ENCODE data around the gene GPR3.

DNA sequence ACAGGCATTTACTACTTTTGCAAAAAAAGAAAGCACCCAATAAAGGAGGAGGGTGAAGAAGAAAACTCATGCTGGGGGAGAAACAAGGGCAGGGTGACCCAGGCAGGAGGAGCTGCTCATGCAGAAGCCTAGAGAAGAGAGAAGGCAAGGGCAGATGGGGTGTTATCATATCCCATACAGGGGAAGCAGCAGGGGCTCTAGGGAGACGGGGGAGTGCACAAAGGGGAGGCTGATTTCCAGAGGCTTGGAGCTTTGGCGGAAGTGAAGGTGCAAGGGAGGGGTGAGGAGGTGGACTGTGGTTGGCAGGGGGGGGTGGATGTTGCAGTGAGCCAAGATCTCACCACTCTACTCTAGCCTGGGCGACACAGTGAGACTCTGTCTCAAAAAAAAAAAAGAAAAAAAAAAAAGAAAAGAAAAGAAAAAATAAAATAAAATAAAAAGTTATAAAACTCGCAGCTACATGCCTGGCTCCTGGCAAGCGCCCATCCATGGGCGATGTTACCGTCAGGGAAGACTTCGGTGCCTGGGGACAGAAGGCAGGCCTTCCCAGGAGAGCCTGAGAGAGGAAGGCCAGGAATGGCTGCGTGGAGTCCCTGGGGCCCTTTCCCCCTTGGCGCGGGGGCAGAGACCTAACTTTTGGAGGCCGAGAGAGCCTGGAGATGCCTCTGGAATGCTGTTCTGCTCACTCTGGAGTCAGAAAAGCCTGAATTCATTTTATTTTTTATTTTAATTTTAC, 14.5 kb upstream of the GPR3 start:
- TF ChIP-seq, protein P1, sequence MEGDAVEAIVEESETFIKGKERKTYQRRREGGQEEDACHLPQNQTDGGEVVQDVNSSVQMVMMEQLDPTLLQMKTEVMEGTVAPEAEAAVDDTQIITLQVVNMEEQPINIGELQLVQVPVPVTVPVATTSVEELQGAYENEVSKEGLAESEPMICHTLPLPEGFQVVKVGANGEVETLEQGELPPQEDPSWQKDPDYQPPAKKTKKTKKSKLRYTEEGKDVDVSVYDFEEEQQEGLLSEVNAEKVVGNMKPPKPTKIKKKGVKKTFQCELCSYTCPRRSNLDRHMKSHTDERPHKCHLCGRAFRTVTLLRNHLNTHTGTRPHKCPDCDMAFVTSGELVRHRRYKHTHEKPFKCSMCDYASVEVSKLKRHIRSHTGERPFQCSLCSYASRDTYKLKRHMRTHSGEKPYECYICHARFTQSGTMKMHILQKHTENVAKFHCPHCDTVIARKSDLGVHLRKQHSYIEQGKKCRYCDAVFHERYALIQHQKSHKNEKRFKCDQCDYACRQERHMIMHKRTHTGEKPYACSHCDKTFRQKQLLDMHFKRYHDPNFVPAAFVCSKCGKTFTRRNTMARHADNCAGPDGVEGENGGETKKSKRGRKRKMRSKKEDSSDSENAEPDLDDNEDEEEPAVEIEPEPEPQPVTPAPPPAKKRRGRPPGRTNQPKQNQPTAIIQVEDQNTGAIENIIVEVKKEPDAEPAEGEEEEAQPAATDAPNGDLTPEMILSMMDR (IDR thresholded peaks at IDR 0.05; ENCODE audit: insufficient read depth, low read depth, low read length) = no peak
- no peak for TF ChIP-seq EZH2 (IDR thresholded peaks at IDR 0.05; ENCODE audit: insufficient read depth, low read length)
